ENCODE measurements around the gene MCEMP1.
"Not testable (repeated sequence)": the region's sequence is repeated elsewhere in the genome, so short reads cannot be mapped to it uniquely, and the experiment has no call there.

MCEMP1 gene

GRCh38 chr19:7643629-7644549 is 33.0 kb upstream of the MCEMP1 start:
- DNase-seq: not testable (repeated sequence)

DNA sequence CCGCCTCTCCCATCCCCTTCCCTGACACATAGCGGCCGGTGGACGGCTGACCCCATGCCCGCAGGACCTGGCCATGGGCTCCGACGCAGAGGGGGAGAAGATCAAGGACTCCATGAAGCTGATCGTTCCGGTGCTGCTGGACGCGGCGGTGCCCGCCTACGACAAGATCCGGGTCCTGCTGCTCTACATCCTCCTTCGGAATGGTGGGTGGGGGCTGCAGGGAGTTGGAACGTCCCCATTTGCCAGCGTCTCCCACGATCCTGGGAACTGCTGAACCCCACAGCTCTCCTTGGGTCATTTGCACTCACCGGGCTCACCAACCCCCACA is 32.4 kb upstream of the MCEMP1 start:
- no peak for DNase-seq

DNA sequence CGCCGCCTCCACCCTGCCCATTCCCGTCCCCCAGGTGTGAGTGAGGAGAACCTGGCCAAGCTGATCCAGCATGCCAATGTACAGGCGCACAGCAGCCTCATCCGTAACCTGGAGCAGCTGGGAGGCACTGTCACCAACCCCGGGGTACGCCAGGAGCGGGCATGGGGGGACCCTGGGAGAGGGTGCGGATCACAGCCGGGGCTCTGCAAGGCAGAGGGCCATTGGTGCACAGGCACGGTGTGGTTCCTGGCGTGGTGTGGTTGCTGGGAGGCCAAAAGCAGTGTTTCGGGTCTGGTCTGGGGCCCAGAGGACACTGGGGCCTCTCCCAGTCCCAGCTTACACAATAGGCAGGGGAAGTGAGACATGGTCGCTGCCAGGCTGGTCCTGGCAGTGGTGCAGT is 31.7 kb upstream of the MCEMP1 start:
- DNase-seq: no peak

DNA sequence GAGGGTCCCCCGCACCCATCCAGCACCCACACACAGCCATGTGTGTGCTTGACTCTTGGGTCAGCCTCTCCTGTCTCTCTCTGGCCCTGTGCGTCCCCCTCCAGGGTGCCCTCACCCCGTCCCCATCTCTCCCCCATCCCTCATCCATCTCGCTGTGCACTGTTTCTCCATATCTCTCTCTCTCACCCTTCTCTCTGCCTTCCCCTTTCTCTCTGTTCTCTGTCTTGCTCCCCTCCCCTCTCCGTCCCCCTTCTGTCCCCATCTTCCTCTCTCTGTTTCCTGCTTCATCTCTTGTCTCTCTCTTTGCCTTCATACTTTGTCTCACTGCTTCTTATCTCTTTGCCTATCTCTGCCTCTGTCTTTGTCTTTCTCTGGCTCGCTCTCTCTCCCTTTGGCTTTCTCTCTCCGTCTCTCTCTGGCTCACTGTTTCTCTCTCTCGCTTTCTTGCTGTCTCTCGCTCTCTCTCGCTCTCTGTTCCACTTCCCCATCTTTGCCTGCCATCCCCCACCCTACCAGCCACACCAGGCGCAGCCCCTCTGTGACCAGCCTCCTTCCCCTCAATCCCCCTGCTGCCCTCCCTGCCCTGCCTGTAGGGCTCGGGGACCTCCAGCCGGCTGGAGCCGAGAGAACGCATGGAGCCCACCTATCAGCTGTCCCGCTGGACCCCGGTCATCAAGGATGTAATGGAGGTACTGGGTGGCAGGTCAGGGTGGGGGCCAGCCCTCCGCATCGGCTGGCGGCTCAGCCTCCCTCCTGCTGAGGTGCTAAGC is 31.0 kb upstream of the MCEMP1 start:
- no peak for DNase-seq

GRCh38 chr19:7646426-7646700 is 30.5 kb upstream of the MCEMP1 start:
- no peak for DNase-seq

DNA sequence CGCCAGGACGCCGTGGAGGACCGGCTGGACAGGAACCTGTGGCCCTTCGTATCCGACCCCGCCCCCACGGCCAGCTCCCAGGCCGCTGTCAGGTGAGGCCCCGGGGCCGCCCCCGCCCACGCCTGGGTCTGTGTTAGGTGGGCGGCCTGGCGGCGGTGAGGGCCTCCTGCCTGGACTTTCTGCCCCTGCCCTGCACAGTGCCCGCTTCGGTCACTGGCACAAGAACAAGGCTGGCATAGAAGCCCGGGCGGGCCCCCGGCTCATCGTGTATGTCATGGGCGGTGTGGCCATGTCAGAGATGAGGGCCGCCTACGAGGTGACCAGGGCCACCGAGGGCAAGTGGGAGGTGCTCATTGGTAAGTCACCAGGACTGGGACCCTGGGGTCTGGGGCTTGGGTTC is 29.7 kb upstream of the MCEMP1 start:
- DNase-seq: no peak

DNA sequence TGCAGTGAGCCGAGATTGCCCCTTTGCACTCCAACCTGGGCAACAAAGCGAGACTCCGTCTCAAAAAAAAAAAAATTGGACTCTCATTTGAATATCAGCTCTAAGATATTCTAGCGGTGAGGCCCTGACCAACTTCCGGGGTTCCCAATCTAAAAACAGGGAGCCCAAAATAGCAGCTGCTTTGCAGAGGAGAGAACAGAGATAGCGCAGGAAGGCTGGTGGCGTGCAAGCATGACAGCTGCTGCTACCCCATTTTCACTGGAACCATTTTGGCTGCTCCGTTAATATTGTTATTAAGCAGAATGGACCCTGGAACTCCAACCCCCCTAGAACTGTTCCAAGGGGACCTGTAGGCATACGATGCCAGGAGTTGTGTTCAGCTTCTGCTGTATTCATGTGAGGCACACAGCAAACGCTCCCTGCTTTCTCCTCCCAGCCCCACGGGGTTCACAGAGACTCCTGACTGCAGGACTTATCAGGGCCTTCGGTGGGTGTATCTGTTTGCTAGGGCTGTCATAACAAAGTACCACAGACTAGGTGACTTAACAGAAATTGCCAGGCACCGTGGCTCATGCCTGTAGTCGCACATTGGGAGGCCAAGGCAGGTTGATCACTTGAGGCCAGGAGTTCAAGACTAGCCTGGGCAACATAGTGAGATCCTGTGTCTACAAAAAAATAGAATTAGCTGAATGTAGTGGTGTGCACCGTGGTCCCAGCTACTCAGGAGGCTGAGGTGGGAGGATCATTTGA is 28.4 kb upstream of the MCEMP1 start:
- DNase-seq: no peak

DNA sequence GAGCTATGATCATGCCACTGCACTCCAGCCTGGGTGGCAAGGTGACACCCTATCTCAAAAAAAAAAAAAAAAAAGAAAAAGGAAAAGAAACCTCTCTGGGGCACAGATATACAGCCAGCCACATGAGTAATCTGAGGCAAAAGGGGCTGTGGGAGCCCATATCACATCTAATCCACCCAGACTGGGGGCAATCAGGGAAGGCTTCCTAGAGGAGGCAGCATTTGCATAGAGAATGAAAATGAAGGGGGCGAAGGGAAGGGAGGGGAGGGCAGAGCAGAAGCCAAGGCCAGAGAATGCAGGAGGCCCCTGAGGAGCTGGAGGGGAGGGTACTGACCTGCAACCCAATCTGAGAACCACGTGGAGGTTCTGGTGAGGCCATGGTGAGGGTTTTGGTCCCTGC is 26.7 kb upstream of the MCEMP1 start:
- no peak for DNase-seq

DNA sequence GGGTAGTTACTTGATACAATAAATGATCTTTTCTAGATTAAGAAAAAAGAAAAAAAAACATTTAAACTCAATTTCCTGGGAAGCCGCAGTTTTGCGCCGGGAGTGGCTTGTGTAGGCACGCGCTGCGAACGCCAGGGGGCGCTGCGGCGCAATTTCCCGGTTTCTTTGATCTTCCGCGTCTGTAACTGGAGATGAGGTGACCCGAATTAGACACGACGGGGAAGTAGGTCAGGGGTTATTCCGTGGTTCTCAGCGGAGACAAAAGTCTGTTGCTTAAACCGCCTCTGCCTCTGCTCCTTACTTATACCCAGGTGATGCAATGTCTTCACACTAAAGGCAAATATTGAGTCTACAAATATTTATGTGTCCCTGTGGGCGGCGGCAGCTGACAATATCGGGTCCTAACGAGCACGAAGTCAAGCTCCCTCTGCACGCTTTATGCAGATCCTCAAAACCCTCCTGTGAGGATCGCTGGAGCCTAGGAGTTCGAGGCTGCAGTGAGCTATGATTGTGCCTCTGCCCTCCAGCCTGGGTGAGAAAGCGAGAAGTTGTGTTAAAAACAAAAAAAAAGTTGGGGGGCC is 24.7 kb upstream of the MCEMP1 start:
- DNase-seq: peak; percentile 75

GRCh38 chr19:7654401-7654800 is 22.5 kb upstream of the MCEMP1 start:
- no peak for DNase-seq

DNA sequence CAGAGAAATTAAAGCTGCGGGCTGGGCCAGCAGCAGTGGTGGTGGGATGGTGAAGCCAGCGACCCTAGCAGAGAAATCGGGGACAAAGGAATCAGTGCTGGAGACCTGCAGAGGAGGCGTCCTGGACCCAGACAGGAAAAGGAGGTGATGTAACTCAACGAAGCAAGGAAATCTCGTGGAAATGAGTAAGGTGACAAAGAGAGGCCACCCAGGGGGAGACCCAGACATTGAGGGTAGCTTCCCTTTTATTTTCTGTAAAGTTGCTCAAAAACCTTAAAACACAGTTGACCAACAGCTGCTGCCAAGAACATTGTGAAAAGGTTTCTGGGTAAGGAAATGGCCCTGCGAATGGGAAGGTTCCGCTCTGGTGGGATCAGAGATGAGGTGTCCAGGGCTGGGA is 21.3 kb upstream of the MCEMP1 start:
- DNase-seq: no peak

- DNase-seq: no peak
Observed at GRCh38 chr19:7657131-7657751, 19.6 kb upstream of the MCEMP1 start.

- DNase-seq: no peak
Observed at GRCh38 chr19:7658219-7658686, 18.6 kb upstream of the MCEMP1 start.

- DNase-seq: no peak
Observed at GRCh38 chr19:7661744-7662538, 14.9 kb upstream of the MCEMP1 start.

DNA sequence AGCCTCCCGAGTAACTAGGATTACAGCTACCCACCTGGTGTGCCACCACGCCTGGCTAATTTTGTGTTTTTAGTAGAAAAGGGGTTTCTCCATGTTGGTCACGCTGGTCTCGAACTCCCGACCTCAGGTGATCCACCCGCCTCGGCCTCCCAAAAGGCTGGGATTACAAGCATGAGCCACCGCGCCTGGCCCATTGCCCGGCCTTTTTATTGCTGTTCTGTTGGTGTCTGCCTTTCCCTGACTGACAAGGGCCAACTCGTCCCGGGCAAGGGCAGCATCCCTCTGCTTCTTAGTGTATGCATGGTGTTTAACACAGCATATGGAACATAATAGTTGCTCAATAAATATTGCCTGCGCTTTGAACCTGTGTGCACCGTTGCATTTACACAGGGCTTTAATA is 14.2 kb upstream of the MCEMP1 start:
- no peak for DNase-seq

- DNase-seq: no peak
Observed at GRCh38 chr19:7663706-7664105, 13.2 kb upstream of the MCEMP1 start.

- DNase-seq: peak; percentile 15
Observed at GRCh38 chr19:7665076-7665475, 11.8 kb upstream of the MCEMP1 start.

- no peak for DNase-seq
Observed at GRCh38 chr19:7668842-7669241, 8.0 kb upstream of the MCEMP1 start, which contains the start of gene RETN. RETN (plus strand) TSS chr19:7669049; CDS start chr19:7669327, 278 bp downstream.

GRCh38 chr19:7669641-7670040 is 7.2 kb upstream of the MCEMP1 start:
- DNase-seq: no peak

- no peak for DNase-seq
Observed at GRCh38 chr19:7670150-7670783, 6.6 kb upstream of the MCEMP1 start.

DNA sequence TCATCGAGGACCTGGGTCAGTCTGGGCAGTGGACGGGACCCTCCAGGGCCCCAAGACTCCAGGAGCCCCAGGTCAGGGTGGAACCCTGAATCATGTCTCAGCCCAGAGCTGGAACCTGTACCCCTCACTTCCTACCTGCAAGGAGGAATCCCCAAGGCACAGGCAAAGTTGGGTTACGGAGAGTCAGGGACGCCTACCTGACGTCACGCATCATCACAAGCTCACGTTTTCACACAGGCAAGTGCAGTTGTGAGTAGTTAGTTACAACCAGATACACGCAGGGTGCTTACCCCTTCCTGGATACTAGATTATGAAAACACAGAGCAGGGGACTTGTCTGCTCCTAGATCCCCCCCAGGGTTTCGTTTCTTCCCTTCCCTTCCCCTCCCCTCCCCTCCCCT is 6.1 kb upstream of the MCEMP1 start:
- DNase-seq: no peak

All from HCEC 1CT (cell line).